Measurements from ENCODE around the gene METTL1.

The METTL1 gene

GRCh38 chr12:57769594-57769993 lies 2.3 kb downstream of the METTL1 start:
- DNase-seq (ENCODE audit: low read depth in 2 of 2), result no peak

GRCh38 chr12:57767876-57768275 lies 4.0 kb downstream of the METTL1 start:
- DNase-seq (ENCODE audit: low read depth in 2 of 2), result no peak

GRCh38 chr12:57767305-57767698 lies 4.6 kb downstream of the METTL1 start:
- no peak for DNase-seq (ENCODE audit: low read depth in 2 of 2)

GRCh38 chr12:57766464-57767304 lies 5.2 kb downstream of the METTL1 start, which contains the start of gene CYP27B1:
Gene CYP27B1, minus strand, starts transcription at chr12:57767078. Its CDS starts 37 bp downstream, at chr12:57767041.
- no peak for DNase-seq (ENCODE audit: low read depth in 2 of 2)

GRCh38 chr12:57765698-57766463 lies 6.0 kb downstream of the METTL1 start:
- DNase-seq (ENCODE audit: low read depth in 2 of 2), result no peak

DNA sequence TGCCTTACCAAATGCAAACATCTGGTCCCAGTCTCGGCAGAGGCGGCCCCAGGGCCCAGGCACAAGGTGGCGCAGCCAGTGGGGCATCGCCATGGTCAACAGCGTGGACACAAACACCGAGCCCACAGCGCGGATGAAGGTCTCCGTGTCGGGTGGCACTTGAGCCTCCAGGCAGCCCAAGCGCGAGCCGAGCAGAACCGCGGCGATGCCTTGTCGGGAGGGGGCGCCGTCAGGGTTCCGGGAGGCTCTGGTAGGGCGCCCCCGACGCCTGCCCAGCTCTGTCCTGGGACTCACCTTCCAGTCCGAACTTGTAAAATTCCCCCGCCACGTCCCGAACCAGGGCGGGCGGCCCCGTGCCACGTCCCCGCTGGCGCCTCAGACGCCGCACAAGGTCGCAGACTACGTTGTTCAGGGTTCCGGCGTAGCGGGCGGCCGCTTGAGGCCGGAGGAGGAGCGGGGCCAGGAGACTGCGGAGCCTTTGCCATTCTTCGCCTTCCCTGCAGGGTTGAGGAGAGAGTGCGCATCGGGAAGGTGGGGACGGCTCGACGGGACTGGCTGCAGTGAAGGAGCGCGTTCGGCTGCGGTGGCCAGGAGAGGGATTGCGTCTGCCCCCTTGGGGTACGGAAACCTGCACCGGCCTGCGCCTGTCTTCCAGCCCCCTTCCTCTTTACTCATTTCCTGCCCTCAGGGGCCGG lies 6.8 kb downstream of the METTL1 start:
- no peak for DNase-seq (ENCODE audit: low read depth in 2 of 2)

GRCh38 chr12:57764662-57765002 lies 7.3 kb downstream of the METTL1 start:
- no peak for DNase-seq (ENCODE audit: low read depth in 2 of 2)

- no peak for DNase-seq (ENCODE audit: low read depth in 2 of 2)
These were observed 7.8 kb downstream of the METTL1 start for GRCh38 chr12:57763881-57764661.

DNA sequence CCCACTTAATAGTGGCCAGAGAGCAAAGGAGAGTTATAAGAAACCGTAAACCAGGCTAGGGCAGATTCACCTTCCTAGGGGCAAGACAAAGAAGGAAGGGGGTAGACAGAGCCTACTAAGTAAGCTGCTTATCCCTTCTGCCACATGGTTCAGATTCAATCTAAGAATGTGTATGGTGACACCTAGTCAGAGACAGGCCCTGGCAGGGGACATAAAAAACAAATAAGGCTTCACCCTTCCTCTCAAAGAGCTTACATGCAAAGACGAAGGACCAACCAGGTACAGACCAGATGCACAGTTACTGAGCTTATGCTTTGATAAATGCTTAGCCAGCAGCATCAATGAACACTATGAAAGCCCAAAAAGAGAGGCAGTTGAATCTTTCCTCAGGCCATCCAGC lies 9.4 kb downstream of the METTL1 start:
- no peak for DNase-seq (ENCODE audit: low read depth in 2 of 2)

DNA sequence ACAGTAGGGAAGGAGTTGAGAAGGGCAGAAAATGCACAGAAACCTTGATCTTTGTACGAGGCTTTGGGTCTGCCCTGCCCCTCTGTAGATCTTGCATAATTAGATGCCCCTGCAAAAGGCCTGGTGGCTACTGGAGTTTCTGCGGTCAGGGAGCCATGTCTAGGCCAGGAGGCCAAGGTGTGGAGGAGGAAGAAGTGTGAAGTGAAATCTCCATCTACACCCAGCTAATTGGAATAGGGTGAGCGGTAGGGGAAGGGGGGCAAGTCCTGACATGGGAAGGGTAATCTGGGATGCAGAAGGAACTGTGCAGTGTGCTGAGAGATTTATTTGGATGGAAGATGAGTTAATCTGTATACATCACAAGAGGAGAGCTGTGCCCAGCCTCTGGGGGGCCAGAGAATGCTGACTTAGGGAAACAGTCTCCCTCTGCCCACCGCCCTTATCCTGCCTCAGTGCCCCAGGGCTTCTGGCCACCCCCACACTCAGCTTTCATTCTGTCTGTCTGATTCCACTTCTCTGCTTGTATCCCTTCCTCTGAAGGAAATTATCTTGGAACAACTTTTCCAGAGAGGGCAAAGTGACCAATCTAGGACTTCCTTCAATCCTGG lies 10.4 kb downstream of the METTL1 start:
- DNase-seq (ENCODE audit: low read depth in 2 of 2), result no peak

DNA sequence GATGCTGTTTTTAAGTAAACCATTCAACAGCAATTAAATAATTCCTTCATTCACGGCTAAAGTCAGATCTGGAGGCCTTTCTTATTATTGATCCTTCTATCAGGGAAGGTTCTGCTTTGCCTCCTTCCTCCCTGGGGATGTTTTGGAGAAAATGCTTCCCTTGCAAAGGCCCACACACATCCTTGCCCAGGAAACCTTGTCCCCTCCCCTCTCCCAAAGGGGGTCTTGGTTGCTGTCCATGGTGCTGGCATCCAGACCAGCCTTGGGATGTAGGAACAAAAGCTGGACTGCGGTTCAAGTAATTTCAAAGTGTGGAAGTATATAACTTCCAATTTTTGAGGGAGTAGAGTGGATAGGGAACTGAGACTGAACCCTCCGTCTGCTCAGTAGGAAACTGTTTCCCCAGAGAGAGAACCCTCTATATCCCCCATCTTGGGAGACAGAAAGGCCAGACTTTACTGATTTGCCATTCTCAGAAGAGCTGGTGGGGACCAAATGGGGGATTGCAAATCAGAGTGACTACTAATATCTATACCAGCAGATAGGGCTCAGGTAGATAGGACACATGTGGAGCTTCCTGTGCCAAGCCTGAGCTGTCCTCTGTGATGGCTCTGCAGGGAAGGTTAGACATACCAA lies 11.4 kb downstream of the METTL1 start:
- DNase-seq (ENCODE audit: low read depth in 2 of 2), result no peak

GRCh38 chr12:57759360-57759980 lies 12.4 kb downstream of the METTL1 start:
- DNase-seq (ENCODE audit: low read depth in 2 of 2), result no peak

GRCh38 chr12:57758552-57759359 lies 13.1 kb downstream of the METTL1 start:
- no peak for DNase-seq (ENCODE audit: low read depth in 2 of 2)

DNA sequence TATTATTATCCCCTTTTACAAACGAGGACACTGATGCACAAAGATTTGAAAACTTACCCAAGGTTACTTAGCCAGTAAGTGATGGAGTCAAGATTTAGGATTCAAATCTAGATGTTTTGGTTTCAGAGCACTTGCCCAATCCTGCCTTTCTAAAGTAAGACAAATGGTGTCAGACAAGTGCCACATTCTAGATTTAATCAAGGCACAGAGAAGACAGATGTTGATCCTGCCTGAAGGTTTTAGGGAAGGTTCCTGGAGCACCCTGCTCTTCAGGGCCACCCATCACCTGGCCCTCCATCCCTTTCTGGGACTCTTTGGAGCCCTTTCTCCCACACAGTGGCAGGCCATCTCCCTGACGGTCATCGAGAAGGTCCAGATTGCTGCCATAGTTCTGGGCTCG lies 14.1 kb downstream of the METTL1 start:
- DNase-seq (ENCODE audit: low read depth in 2 of 2), result no peak

DNA sequence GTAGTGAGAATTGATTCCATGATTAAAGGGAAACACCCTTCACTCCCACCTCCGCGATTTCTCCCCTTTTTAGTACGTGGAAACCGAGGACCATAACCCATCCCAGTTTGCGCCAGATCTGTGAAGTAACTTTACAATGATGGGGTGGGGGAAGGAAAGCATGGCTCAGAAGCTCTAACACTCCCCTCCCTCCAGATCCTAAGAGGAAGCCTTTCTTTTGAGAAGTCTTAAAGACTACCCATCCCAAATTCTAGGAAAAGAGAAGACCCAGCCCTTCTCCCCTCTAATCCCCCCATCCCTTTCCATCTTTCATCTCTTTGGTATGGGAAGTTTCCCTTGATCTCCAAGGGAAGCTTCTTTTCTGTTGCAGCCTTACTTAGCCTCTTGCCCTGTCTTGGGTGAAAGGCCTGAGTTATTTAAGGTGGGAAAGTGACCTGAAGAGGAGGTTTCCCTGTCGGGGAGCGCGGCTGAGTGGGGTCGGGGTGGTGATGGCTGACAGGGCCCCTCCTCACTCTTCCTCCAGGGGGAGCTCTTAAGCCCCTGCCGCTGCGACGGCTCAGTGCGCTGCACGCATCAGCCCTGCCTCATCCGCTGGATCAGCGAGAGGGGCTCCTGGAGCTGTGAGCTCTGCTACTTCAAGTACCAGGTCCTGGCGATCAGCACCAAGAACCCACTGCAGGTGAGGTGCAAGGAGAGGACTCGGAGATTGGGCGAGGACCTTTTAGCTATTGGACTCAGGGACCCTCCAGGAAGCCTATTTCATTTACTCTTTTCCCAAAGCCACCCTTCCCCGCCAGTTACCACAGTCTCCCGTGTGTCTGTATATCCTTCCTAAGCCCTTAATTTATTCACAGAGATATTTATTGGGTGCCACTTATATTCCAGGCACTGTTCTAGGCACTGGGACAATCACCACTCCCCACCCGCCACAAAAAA lies 15.2 kb downstream of the METTL1 start:
- no peak for DNase-seq (ENCODE audit: low read depth in 2 of 2)

DNA sequence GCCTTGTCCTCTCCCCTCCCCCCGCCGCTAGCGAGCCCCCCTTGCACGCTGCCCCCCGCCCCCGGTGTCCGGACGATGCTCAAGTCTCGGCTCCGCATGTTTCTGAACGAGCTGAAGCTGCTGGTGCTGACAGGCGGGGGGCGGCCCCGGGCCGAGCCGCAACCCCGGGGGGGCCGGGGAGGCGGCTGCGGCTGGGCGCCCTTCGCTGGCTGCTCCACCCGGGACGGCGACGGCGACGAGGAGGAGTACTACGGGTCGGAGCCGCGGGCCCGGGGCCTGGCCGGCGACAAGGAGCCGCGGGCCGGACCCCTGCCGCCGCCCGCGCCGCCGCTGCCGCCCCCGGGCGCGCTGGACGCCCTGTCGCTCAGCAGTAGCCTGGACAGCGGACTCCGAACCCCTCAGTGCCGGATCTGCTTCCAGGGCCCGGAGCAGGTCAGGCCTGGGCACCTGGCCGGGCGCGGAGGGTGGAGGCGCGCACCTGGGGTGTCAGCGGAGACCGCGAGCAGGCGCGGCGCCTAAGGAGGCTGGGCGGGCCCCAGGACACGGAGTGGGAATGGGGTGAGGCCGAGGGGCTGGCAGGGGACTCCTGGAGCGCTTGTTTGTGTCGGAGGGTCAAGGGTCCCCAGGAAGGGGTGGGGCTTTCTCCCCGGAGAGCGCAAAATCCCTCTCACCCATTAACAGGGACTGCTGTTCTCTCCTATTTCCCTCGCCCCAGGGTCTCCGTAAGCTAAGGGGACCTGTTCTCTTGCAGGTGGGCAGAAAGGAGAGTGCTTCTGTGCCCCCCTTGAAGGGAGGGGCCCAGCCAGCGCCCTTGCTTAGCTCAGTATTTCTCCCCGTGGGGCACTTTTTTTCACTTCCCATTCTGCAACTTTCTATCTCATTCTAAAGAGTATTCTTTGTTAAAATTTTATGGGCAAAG lies 16.2 kb downstream of the METTL1 start:
- DNase-seq (ENCODE audit: low read depth in 2 of 2), result no peak

DNA sequence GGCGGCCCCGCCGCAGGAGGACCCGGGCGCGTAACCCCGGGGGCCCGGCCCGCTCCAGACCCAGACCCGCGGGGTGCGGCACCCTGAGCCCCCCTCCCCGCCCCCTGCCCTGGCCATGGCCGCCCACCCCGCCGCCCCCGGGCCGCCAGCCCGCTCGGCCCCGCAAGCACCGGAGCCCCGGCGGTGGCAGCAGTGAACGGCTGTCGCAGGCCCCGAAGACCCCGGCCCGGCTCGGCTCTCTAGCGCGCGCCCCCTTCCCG lies 16.8 kb downstream of the METTL1 start:
- no peak for DNase-seq (ENCODE audit: low read depth in 2 of 2)
